Activated gamma-delta T cell (primary cell): Measurements from ENCODE around the gene ASIC1.
A peak's percentile ranks its signal among the peaks of the same experiment; 100 is the strongest.

Experiments
- DNase-seq: peaks from one replicate; lab custom pipeline; 2025; lab: John Stamatoyannopoulos, UW

Gene ASIC1

GRCh38 chr12:50107416-50108268 lies 50.2 kb downstream of the ASIC1 start:
- DNase-seq: no peak

GRCh38 chr12:50109319-50109718 lies 51.9 kb downstream of the ASIC1 start:
- DNase-seq: no peak

DNA sequence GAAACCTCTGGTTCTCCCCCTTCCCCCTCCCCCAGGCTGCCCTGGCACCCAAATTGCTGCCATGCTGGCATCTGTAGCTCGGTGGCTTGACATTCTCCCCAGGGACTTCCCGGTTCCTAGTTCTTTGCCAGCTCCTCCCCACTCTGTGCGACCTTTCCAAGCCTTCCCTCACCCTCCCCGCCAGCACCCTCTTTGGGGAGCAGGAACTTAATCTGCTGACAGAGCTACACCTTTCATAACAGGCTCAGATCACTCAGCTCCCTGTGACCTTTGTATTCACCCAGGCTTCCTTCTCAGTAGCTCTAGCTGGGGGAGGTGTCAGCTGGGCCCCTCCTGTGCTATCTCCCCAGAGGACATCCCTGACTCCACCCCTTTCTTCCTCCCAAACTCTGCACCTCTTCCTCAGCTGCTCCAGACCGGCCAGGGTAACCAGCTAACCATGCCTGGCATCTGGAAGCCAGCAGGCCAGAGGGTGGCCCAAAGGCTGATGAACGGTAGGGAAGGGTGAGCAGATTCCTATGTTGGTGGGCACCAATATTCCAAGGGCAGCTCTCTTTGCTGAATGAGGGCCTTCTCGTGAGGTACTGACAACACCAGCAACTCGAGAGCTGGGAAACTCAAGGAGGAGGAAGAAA lies 52.8 kb downstream of the ASIC1 start:
- DNase-seq: no peak

- no peak for DNase-seq
Measured at GRCh38 chr12:50110762-50111351, 53.5 kb downstream of the ASIC1 start.

- DNase-seq: no peak
Measured at GRCh38 chr12:50111395-50111692, 53.9 kb downstream of the ASIC1 start.

DNA sequence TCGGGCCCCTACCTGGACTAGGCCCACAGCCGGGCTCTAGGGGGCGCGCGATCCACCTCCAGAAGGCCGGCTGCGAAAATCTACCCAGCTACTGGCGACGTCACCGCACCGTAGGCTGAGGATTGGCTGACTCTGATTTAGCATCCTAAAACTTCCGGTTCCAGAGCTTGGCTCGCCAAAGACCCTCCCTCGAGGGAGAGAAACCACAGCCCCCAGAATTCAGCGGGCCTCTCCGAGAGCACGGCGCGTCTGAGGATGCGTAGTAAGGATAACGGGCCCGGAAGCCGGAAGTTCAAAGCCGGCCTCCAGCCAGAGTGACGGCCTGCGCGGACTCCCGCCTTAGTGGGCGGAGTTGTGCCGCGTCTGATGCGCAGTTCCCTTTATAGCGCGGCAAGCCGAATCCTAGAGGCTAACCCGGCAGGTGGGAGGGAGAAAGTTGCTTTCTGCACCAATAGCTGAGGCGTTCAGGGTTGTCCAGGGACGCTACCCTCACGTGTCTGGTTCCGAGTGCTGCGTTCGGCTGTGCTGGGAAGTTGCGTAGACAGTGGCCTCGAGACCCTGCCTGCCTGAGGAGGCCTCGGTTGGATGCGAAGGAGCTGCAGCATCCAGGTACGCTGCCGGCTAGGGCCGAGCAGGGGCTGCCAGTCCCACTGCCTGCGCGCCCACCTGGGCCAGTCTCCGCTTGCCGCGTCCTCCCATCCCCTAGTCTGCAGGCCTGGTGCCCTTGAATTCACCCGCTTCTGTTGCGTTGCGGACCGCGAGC lies 54.5 kb downstream of the ASIC1 start, which contains the start of gene COX14:
COX14 (plus strand) TSS at position 544 of the 763 bp plus-strand sequence. CDS start 7,808 bp downstream, outside the sequence.
- peak; percentile 96 for DNase-seq

DNA sequence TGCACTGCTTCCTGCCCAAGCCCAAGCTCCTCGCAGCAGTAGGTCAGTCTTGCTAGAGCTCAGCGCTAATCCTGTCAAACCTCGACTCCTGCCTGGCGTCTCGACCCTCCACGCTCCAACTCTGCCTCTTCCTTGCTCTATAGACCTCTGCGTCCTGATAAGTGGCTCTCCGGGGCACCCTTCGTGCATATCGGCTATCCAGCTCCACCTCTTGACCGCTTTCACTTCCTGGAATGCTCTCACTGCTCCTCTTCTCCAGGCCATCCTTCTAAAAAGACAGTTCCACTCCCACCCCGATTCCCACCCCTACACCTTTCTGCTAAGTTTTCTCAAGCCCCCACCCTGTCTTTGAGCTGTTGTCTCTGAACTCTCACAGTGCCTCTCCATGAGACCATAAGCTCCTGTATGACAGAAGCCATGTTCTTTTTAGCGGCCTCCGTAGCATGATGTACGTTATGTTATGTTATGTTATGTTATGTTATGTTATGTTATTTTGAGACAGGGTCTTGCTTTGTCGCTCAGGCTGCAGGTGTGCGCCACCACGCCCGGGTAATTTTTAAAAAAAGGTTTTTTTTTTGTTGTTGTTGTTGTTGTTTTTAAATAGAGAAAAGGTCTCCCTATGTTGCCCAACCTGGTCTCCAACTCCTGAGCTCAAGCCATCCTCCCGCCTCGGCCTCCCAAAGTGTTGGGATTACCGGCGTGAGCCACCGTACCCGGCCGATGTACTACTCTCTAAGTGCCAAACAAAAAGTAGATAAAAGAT lies 55.2 kb downstream of the ASIC1 start:
- no peak for DNase-seq

DNA sequence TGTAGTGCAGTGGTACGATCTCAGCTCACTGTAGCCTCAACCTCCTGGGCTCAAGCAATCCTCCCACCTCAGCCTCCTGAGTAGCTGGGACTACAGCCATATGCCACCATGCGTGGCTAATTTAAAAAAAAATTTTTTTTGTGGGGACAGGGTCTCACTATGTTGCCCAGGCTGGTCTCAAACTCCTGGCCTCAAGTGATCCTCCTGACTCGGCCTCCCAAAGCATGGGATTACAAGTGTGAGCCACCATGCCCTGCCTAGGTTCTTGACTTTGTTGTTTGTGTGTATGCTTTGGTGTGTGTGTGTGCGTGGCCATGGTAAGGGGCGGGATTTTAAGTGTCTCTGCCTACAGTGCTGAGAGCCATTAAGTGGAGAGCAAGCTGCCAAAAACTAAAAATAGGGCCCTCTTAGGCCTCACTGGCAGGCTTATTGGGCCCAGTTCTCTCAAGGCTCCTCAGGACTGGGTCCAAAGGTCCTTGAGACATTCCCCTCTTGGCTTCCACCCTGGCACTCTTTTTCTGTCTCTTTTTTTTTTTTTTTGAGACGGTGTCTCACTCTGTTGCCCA lies 59.7 kb downstream of the ASIC1 start:
- no peak for DNase-seq

DNA sequence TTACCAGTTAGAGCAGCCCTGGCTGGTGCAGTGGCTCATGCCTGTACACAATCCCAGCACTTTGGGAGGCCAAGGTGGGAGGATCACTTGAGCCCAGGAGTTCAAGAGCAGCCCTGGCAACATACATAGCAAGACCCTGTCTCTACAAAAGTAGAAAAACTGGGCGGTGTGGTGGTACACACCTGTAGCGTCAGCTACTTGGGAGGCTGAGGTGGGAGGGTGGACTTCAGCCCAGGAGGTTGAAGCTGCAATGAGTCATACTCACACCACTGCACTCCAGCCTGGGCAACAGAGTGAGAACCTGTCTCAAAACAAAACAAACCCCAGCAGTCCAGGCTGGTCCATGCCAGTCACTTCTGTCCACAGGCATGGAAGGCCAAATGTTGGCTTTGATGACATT lies 62.0 kb downstream of the ASIC1 start:
- DNase-seq: no peak

GRCh38 chr12:50120521-50120920 lies 63.1 kb downstream of the ASIC1 start:
- DNase-seq: no peak

DNA sequence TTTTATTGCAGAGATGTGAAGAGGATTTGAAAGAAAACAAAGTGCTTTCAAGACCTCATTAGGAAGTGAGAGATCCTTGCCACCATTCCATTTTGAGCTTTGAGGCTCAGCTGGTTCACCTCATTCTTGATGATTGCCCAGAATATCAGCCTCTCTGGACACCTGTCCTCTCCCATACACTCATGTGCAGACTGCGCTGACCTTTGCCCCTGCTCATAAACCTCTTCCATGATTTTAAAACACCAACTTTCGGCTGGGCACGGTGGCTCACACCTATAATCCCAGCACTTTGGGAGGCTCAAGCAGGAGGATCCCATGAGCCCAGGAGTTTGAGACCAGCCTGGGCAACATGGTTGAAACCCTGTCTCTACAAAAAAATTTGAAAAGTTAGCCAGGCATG lies 63.6 kb downstream of the ASIC1 start:
- no peak for DNase-seq

- DNase-seq: no peak
Measured at GRCh38 chr12:50121641-50122040, 64.2 kb downstream of the ASIC1 start.

- no peak for DNase-seq
Measured at GRCh38 chr12:50123203-50123602, 65.8 kb downstream of the ASIC1 start.

DNA sequence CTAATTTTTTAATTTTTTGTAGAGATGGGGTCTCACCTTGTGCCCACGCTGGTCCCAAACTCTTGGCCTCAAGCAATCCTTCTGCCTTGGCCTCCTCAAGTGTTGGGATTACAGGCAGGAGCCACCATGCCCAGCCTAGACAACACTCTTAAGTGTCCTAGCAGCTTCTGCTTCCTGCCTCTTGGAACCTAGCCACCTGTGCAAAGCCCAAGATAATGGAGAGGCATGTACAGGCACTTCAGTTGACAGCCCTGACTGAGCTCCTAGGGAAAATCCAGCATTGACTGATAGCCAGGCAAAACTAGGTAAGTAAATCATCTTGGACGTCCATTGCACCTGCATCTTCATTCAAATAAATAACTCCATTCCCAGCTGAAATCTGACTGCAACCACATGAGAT lies 70.2 kb downstream of the ASIC1 start:
- DNase-seq: no peak

GRCh38 chr12:50129290-50129689 lies 71.9 kb downstream of the ASIC1 start:
- no peak for DNase-seq

- DNase-seq: no peak
Measured at GRCh38 chr12:50132505-50133135, 75.2 kb downstream of the ASIC1 start.
